LNCaP clone FGC (cell line): ENCODE data around the gene MTMR1.

Experiments
- DNase-seq: peaks from one replicate; pipeline ENCODE4 v3.0.0-alpha.2; 2011; ENCODE audit warnings: low read depth
- H3K4me3 ChIP-seq: 2 replicates; pipeline ENCODE4 v1.5.1; 2011; ENCODE audit warnings: mild to moderate bottlenecking, low read depth, low read length, control low read depth
- TF ChIP-seq, protein P1 (sequence below): IDR thresholded peaks from 2 replicates; pipeline ENCODE4 v1.5.1; 2012; ENCODE audit warnings: mild to moderate bottlenecking; ENCODE audit not compliant: control insufficient read depth, insufficient read depth; ENCODE audit errors: extremely low read depth

Gene MTMR1

DNA sequence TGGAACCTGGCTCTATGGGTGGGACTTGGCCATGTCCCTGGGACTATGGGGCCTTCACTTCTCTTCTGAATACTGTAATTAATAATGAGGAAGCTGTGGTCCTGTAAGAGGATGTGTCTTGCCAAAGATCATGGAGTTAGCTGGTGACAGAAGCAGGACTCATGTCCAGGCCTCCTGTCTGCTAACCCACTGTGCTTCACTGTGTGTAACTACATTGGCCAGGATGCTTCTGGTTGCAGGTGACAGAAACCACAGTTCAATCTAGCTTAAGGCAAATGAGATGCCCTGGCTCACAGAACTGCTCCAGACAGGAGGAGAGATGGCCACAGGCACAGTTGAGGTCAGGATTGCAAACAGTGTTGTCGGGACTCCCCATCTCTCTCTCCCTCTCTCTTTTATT is 3.1 kb downstream of the MTMR1 start:
- no peak for DNase-seq
- TF ChIP-seq, protein P1, sequence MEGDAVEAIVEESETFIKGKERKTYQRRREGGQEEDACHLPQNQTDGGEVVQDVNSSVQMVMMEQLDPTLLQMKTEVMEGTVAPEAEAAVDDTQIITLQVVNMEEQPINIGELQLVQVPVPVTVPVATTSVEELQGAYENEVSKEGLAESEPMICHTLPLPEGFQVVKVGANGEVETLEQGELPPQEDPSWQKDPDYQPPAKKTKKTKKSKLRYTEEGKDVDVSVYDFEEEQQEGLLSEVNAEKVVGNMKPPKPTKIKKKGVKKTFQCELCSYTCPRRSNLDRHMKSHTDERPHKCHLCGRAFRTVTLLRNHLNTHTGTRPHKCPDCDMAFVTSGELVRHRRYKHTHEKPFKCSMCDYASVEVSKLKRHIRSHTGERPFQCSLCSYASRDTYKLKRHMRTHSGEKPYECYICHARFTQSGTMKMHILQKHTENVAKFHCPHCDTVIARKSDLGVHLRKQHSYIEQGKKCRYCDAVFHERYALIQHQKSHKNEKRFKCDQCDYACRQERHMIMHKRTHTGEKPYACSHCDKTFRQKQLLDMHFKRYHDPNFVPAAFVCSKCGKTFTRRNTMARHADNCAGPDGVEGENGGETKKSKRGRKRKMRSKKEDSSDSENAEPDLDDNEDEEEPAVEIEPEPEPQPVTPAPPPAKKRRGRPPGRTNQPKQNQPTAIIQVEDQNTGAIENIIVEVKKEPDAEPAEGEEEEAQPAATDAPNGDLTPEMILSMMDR = no peak
- H3K4me3 ChIP-seq = no peak overlapping the region

DNA sequence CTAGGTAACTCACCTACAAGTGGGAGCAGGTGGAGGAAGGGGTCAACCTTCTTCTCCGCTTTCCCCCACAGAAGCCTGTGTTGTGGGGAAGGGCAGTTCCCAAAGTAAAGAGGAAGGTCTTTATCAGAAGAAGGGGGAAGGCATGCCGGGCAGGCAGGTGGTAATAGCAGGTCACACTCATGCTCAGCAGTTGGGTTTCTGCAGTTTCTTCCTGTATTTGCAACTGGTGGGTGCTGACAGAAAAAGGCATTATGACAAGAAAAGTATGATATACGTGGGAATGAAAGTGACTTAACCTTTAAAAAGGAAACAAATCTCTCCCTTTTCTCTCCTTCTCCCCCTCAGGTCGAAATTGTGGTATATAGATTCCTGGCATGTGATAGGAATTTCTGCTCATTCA is 3.7 kb downstream of the MTMR1 start:
- TF ChIP-seq, protein P1 = no peak
- no peak for DNase-seq
- no peak overlapping the region for H3K4me3 ChIP-seq

DNA sequence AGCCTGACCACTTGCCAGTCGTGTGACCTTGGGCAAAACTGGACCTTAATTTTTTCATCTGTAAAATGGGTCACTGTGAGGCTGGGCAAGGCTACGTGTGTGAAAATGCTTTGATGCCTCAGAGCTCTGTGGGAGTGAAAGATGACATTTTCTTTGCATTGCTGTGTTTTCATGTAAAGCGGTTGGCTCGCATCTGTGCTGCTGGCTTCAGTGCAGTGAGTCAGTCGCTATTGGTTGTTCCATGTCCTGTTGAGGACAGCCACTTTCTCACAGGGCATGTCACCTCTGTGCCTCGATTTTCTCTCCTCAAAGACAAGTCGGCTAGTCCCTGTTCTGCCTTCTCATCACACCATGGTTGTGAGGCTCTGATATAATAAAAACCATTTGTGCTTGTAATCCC is 4.4 kb downstream of the MTMR1 start:
- no peak for DNase-seq
- TF ChIP-seq, protein P1 = no peak

DNA sequence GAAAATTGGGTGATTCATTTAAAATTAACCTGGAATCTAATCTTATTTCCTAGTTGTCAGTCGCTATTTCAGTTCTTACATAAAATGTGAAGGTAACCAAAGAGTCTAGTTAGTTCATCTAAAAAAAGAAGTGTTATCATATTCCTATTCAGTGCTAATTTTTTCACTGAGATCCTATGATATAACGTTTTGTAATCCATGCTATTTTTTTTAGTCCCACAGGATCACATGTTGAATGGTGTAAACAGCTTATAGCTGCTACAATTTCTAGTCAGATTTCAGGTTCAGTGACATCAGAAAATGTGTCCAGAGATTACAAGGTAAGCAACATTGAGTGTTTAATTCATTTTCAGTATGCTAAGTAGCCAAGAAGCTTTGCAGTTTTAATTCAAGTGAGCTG is 5.8 kb downstream of the MTMR1 start:
- no peak for DNase-seq
- TF ChIP-seq, protein P1 = no peak

More for the DNA sequence above, 4.4 kb downstream of the MTMR1 start:
- no peak overlapping the region for H3K4me3 ChIP-seq

DNA sequence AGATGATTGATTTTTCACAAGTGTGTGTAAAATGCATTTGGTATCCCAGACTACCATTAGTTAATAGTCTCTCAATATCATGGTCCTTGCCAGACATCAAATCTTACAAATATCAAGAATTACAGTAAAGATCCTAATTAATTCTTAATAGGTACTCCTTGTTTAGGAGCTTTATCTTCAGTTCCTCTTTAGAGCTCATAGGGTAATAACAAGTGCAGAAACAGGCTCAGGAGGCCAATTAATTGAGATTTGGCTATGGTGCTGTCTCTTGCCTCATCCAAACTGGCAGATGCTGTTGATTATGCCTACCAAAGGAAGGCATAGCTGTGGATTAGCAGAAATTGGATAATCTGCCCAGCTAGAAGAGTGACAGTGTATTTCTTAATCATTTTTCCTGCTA is 6.9 kb downstream of the MTMR1 start:
- TF ChIP-seq, protein P1 = no peak
- no peak for DNase-seq
- no peak overlapping the region for H3K4me3 ChIP-seq

More for the DNA sequence above, 5.8 kb downstream of the MTMR1 start:
- H3K4me3 ChIP-seq = no peak overlapping the region

DNA sequence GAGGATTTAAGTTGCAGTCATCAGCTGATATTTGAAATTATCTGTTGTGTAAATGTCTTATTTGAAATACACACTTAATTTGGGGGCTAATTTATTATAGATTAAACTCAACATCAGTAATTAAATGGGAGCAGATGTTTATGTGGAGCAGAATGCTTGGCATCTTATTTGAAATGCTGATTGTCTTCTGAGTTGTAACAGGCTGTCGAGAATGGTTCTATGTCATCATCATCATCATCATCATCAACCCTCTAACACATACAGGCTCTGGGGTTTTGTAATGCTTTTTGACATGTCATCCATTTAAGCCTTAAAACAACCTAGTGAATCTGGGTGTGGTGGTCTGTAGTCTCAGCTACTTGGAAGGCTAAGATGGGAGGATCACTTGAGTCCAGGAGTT is 8.2 kb downstream of the MTMR1 start:
- TF ChIP-seq, protein P1 = no peak
- DNase-seq = no peak
- no peak overlapping the region for H3K4me3 ChIP-seq

DNA sequence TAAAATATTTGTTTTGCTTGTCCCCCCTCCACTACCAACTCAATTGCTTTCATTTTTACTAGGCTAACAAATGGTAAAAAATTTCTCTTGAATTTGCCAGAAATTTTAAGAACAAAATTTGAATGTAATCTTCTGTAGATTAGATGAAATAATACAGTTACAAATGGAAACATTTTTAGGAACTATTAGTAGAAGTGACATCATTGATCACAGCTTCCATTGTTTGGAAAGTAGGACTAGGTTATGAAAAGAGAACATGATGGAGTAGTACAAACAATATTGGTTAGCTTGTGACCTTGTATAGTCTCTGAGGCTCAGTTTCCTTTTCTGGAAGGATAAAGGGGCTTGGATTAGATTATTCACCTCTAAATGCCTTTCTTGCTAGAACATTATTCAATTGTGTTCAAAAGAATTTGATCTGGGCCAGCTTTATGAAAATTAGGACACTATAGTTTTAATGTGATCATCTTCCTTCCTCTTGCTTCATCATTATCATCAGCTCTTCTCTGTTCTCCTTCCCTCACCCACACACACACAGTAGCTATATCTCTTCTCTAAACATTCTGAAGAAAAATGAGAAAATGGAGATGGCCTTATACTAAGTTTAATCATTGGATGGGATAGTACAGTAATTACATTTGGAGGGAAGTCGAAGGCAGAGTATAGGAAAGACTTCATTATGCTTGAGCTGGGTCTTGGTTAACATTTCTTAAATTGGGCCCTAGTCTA is 9.9 kb downstream of the MTMR1 start:
- no peak for DNase-seq
- H3K4me3 ChIP-seq = no peak overlapping the region
- TF ChIP-seq, protein P1 = no peak
